Endothelial cell of umbilical vein (primary cell): ENCODE measurements around the gene DNAJC6.

Source experiments
- POLR2A ChIP-seq: IDR thresholded peaks from 2 replicates; pipeline ENCODE4 v1.6.1; 2012; ENCODE audit warnings: low read depth, mild to moderate bottlenecking, control low read depth, low read length
- TF ChIP-seq, protein P1 (sequence below), 2 donors: IDR thresholded peaks; 1 replicate in 1 of 2; 2 replicates in 1 of 2; pipeline ENCODE4 v1.5.1; 2011; ENCODE audit warnings: low read length in 2 of 2, mild to moderate bottlenecking in 2 of 2, moderate library complexity in 2 of 2, control low read depth in 1 of 2, inconsistent platforms in 1 of 2, low read depth in 1 of 2; ENCODE audit not compliant: insufficient read depth in 1 of 2; ENCODE audit errors: extremely low read depth in 1 of 2

DNA sequence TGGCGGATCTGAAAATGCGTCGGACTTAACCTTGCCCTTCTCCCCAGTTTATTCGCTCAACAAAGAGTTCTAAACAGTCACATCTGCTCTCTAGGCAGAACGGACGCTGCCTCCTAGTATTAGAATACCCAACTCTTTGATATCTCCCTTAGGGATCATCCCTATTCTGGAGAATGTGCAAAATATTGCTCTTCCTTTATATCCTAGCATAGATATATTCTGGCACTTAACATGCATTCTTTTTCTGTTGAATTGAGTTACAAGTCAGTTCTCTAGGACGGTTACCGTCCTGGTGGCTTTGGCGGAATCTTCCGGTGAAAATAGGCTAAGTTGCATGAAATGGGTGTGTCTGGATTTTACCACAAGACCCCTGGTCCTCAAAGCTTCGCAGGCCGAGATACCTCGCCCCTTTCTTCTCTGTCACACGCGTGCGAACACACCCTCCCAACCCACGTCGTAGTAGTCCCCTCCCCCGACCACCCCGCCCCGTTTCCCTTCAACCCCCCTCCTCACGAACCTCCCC, 501 bp upstream of the DNAJC6 start:
- TF ChIP-seq, protein P1, sequence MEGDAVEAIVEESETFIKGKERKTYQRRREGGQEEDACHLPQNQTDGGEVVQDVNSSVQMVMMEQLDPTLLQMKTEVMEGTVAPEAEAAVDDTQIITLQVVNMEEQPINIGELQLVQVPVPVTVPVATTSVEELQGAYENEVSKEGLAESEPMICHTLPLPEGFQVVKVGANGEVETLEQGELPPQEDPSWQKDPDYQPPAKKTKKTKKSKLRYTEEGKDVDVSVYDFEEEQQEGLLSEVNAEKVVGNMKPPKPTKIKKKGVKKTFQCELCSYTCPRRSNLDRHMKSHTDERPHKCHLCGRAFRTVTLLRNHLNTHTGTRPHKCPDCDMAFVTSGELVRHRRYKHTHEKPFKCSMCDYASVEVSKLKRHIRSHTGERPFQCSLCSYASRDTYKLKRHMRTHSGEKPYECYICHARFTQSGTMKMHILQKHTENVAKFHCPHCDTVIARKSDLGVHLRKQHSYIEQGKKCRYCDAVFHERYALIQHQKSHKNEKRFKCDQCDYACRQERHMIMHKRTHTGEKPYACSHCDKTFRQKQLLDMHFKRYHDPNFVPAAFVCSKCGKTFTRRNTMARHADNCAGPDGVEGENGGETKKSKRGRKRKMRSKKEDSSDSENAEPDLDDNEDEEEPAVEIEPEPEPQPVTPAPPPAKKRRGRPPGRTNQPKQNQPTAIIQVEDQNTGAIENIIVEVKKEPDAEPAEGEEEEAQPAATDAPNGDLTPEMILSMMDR (IDR thresholded peaks at IDR 0.05; ENCODE audit: extremely low read depth in 1 of 2, insufficient read depth in 1 of 2, low read depth in 1 of 2, low read length in 2 of 2), result no peak
- TF ChIP-seq POLR2A, result no peak
